ENCODE results near the gene TMEM184A.

Gene TMEM184A

GRCh38 chr7:1555813-1556543 lies at the start of gene TMEM184A:
TSS of gene TMEM184A (minus strand) at chr7:1556205. CDS start at chr7:1555484, 721 bp downstream.
- DNase-seq: no peak

- no peak for DNase-seq
Observed at GRCh38 chr7:1604383-1604782, 48.4 kb upstream of the TMEM184A start.

GRCh38 chr7:1603346-1604225 lies 47.6 kb upstream of the TMEM184A start:
- no peak for DNase-seq

DNA sequence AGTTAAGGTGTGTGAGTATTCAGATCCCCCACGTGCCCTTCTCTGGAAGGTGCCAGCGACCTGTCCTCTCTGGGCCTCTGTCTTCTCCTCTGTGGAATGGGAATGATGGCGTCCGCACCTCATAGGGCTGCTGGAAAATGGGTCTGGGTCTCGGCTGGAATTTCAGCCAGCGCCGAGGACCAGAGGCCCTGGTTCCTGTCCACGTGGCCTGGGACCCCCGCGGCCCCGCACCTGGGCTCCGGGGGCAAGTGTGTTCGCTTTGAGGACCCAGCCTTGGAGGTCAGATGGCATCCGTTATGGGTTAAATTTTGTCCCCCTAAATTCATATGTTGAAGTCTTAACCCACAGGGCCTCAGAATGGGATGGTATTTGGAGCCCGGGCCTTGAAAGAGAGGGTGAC lies 46.4 kb upstream of the TMEM184A start:
- DNase-seq: no peak

GRCh38 chr7:1601956-1602355 lies 46.0 kb upstream of the TMEM184A start:
- DNase-seq: no peak

GRCh38 chr7:1599640-1600395 lies 43.8 kb upstream of the TMEM184A start:
- DNase-seq: no peak

GRCh38 chr7:1598961-1599639 lies 43.1 kb upstream of the TMEM184A start:
- no peak for DNase-seq

- DNase-seq: no peak
Observed at GRCh38 chr7:1598286-1598685, 42.3 kb upstream of the TMEM184A start.

DNA sequence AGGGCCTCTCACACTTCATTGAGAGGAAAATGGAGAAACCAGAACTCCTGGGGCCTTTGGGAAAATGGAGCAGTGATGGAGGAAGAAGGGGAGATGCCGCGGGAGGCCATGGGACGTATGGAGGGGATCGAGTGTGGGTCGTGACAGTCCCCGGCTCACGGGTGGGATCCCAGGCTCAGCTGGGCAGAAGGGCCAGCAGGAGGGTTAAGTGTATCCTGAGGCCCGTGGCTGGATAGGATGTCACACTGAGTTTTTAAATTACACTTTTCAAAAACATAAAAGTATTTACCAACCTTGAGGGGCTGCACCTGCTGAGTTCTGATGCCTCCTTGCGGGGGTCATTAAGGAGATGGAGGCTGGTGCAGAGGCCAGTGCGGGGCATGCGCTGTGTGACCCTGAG lies 41.8 kb upstream of the TMEM184A start:
- DNase-seq: no peak

DNA sequence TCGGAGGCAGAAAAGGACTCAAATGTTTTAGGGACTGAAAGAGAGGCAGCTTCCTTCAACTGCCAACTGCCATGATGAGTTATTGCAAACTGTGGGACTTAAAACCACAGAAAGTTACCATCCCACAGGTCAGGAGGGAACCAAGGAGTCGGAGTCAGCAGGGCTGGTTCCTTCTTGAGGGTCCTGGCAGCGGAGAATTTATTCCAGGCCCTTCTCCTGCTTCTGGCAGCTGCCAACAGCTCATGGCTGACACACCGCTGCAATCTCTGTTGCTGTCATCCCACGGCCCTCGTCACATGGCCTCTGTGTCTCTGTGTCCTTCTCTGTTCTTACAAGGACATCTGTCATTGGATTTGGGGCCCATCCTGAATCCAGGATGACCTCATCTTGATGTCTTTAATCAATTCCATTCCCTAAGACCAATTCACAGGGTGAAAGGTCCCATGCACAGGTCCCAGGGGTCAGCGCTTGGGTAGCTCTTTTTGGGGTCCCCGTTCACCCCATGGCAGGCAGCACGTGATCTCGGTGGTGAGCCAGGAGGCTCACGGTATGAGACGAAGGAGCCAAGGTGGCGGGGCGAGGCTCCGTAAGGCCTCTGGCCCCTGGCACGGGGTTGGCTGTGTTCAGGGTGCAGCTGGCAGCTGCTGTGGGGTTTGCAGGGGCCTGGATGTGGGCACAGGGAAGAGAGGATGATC lies 41.2 kb upstream of the TMEM184A start:
- no peak for DNase-seq

GRCh38 chr7:1596181-1597043 lies 40.4 kb upstream of the TMEM184A start:
- no peak for DNase-seq

DNA sequence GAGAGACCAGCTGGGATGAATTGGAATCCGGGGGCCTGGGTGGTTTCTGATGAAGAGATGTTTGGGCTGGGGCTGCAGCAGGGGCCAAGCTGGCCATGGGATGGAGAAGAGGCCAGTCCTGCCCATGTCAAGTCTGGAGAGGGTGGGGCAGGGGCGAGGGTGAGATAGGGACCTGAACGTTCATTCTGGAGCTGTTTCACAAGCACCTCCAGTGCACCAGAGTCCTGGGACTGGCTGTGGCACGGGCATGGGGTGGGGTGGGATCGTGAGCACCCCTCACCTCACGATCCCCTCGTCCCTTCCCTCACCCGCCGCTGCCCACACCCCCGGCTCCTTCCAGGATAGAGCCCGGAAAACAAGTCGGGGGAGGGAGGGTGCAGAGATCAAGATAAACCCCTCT lies 39.6 kb upstream of the TMEM184A start:
- no peak for DNase-seq

GRCh38 chr7:1595027-1595426 lies 39.0 kb upstream of the TMEM184A start:
- no peak for DNase-seq

DNA sequence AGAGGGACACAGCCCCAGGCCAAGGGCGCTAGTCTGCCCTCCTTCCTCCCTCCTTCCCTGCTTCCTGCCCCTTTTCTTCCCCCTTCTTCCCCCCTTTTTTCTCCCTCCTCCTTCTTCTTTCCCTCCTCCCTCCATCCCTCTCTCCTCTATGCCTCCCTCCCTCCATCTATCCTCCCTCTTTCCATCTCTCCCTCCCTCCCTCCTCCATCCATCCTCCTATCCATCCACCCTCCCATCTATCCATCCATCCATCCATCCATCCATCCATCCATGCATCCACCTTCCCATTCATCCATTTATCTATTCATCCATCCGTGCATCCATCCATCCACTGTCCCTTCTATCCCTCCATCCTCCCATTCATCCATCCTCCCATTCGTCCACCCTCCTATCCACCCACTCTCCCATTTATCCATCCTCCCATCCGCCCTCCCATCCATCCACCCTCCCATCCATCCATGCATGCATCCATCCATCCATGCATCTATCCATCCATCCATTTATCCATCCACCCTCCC lies 38.0 kb upstream of the TMEM184A start:
- DNase-seq: no peak

GRCh38 chr7:1593091-1593866 lies 37.3 kb upstream of the TMEM184A start:
- no peak for DNase-seq

DNA sequence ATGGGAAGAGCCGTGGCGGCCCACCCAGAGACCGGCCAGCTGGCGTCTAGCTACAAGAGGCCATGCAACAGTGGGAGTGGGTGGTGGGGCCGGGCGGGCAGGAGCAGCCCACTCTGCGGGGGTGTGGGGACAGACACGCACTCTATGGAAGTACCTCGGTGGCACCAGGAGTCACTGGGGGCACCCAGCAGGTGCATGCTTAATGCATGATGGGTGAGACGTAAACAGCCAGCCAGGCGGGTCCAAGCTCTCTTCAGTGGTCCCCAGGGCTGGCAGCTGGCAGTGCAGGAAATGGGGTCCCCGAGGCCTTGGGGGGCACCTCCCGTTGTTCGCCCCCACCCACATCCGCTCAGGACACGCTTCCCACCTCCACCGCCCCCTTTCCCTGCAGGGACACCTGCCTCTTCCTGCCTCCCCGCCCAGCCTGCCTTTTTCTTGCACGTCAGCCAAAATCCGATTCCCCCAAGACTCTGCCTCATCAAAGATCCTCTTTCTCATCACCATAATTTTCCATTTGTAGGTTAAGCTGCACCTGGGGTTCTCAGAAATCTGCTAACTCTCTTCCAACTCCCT lies 36.4 kb upstream of the TMEM184A start:
- no peak for DNase-seq

GRCh38 chr7:1591876-1592275 lies 35.9 kb upstream of the TMEM184A start:
- no peak for DNase-seq

- no peak for DNase-seq
Observed at GRCh38 chr7:1591396-1591795, 35.4 kb upstream of the TMEM184A start.

GRCh38 chr7:1590887-1591286 lies 34.9 kb upstream of the TMEM184A start:
- DNase-seq: no peak

GRCh38 chr7:1590476-1590875 lies 34.5 kb upstream of the TMEM184A start:
- DNase-seq: no peak

Data from GF-D8 (cell line).